HepG2 (cell line): ENCODE results near the gene SYNGAP1. TPM values are rescaled to one million over a fixed set of nuclear protein-coding genes. Genes with fewer than 3 reads are reported as not detected.

Experiments
- CSRNP1 ChIP-seq: sonication (generic); formaldehyde crosslinking; IDR thresholded peaks from 2 replicates; pipeline ENCODE4 v1.8.1; 2023; ENCODE audit warnings: mild to moderate bottlenecking, missing genetic modification reagents
- DPF2 ChIP-seq: sonication (generic); formaldehyde crosslinking; IDR thresholded peaks from 2 replicates; pipeline ENCODE4 v1.4.0; 2020; ENCODE audit warnings: mild to moderate bottlenecking, low read depth, missing genetic modification reagents, borderline replicate concordance
- FOXO1 ChIP-seq: sonication (generic); formaldehyde crosslinking; IDR thresholded peaks from 2 replicates; pipeline ENCODE4 v1.4.0; 2020; ENCODE audit warnings: missing genetic modification reagents
- GATAD2A ChIP-seq: IDR thresholded peaks from 2 replicates; pipeline ENCODE4 v1.6.1; 2016
- GPN1 ChIP-seq: sonication (generic); formaldehyde crosslinking; IDR thresholded peaks from 2 replicates; pipeline ENCODE4 v1.5.1; 2020; ENCODE audit warnings: missing genetic modification reagents, borderline replicate concordance
- HHEX ChIP-seq: IDR thresholded peaks from 2 replicates; pipeline ENCODE4 v1.6.1; 2016; ENCODE audit warnings: control low read depth
- HMGXB3 ChIP-seq: sonication (generic); formaldehyde crosslinking; IDR thresholded peaks from 2 replicates; pipeline ENCODE4 v1.4.0; 2020; ENCODE audit warnings: missing genetic modification reagents, borderline replicate concordance
- ISX ChIP-seq: sonication (generic); formaldehyde crosslinking; conservative IDR thresholded peaks from 2 replicates; pipeline ENCODE4 v1.5.0; 2020; ENCODE audit warnings: missing genetic modification reagents
- KLF6 ChIP-seq: IDR thresholded peaks from 2 replicates; pipeline ENCODE4 v1.8.0; 2016; ENCODE audit warnings: missing biosample characterization, missing genetic modification reagents
- MEF2D ChIP-seq: sonication (generic); formaldehyde crosslinking; IDR thresholded peaks from 2 replicates; pipeline ENCODE4 v1.5.1; 2020; ENCODE audit warnings: mild to moderate bottlenecking, missing genetic modification reagents
- NCOA1 ChIP-seq: sonication (generic); formaldehyde crosslinking; IDR thresholded peaks from 2 replicates; pipeline ENCODE4 v1.9.0; 2021; ENCODE audit warnings: missing genetic modification reagents
- ZFP36L1 ChIP-seq: sonication (generic); formaldehyde crosslinking; IDR thresholded peaks from 2 replicates; pipeline ENCODE4 v1.8.0; 2022; ENCODE audit warnings: mild to moderate bottlenecking, missing genetic modification reagents, moderate library complexity
- ZNF263 ChIP-seq: sonication (generic); formaldehyde crosslinking; IDR thresholded peaks from 2 replicates; pipeline ENCODE4 v1.4.0; 2020; ENCODE audit warnings: missing genetic modification reagents
- ZNF280B ChIP-seq: sonication (generic); formaldehyde crosslinking; IDR thresholded peaks from 2 replicates; pipeline ENCODE4 v1.5.0; 2020; ENCODE audit warnings: missing genetic modification reagents, mild to moderate bottlenecking, borderline replicate concordance
- ZNF292 ChIP-seq: sonication (generic); formaldehyde crosslinking; IDR thresholded peaks from 2 replicates; pipeline ENCODE4 v1.8.1; 2022; ENCODE audit warnings: mild to moderate bottlenecking, low read depth, missing genetic modification reagents, borderline replicate concordance
- ZNF350 ChIP-seq: sonication (generic); formaldehyde crosslinking; IDR thresholded peaks from 2 replicates; pipeline ENCODE4 v1.4.0; 2020; ENCODE audit warnings: mild to moderate bottlenecking, low read depth, missing genetic modification reagents, borderline replicate concordance
- ZNF710 ChIP-seq: sonication (generic); formaldehyde crosslinking; IDR thresholded peaks from 2 replicates; pipeline ENCODE4 v1.5.0; 2020; ENCODE audit warnings: mild to moderate bottlenecking, missing genetic modification reagents, borderline replicate concordance
- ZNF792 ChIP-seq: IDR thresholded peaks from 2 replicates; pipeline ENCODE4 v1.6.1; 2016
- polyA plus RNA-seq, 8 experiments: library from polyadenylated mRNA; depleted of rRNA in 3 of 8; stranded (reverse) in 7 of 8; unstranded in 1 of 8; fragments of >200 nt; fragmentation: Illumina TruSeq in 4 of 8; extraction: Trizol in 4 of 8; gene quantifications; 2 replicates each; pipeline versions ENCODE4 v1.2.1 to v1.2.3, GENCODE V29; 2011 to 2016; ENCODE audit warnings: low read depth in 4 of 8, missing spikeins in 1 of 8, mixed read lengths in 1 of 8; ENCODE audit not compliant: insufficient read depth in 1 of 8
- total RNA-seq, 5 experiments: library from RNA; depleted of rRNA; stranded (reverse); fragments of >200 nt; fragmentation: Illumina TruSeq; extraction: Trizol; gene quantifications; 2 replicates each; pipeline ENCODE4 v1.2.3, GENCODE V29; 2016; ENCODE audit warnings: low read depth in 1 of 5
- TF ChIP-seq, protein P1 (sequence below): sonication (generic); formaldehyde crosslinking; IDR thresholded peaks from 2 replicates; pipeline ENCODE4 v1.8.0; 2022; ENCODE audit warnings: missing genetic modification reagents, mild to moderate bottlenecking, inconsistent platforms, borderline replicate concordance

SYNGAP1 gene
- total and polyA plus RNA-seq, 2 of the 13 experiments (the other 11 are each of a cell fraction or from before 2014, with no cell fraction given), result 0.75 to 1.1 TPM

DNA sequence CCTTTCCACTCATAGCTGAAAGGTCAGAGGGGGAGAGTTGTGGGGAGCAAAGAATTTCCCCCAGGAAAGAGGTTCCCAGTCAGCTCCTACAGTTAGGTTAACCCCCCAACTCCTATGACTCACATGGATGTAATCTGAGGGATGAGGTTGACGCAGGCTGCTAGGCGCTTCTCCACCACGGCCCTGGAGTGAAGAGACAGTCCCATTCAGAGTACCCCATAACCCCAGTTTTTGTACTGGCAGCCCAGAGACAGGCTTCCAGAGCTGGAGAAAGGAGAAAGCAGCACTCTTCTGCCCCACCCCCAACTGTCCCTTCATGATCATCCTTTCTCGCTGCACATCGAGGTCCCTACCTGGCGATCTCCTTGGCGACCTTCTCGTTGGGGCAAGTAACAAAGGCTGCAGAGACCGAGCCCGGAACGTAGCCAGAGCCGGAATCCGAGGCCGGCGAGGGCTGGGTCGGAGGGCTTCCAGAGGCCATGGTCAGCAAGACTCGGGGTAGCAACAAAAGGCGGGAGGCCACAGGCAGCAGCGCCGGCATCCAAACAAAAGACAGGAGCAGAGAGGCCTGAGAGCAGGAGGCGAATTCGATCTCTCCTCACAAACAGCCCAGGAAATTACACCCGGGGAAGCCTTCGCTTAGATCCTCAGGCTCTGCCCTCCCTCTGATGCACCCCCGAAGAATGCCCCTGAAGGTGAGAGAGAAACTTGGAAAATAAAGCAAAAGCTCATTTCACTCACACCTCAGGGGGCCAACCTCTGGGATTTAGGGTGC, 2.5 kb upstream of the SYNGAP1 start (continued):
- TF ChIP-seq ZNF710 (CRISPR knock-in tag) (0 out of 2 replicates have a peak, but pooled peaks have one; percentile 26), DPF2 (no peak), ZNF263 (CRISPR knock-in tag) (no peak), HHEX (CRISPR knock-in tag) (no peak), ZNF792 (no peak), ZFP36L1 (CRISPR knock-in tag) (no peak), NCOA1 (CRISPR knock-in tag) (0 out of 2 replicates have a peak, but pooled peaks have one; percentile 0), ZNF292 (0 out of 2 replicates have a peak, but pooled peaks have one; percentile 11), KLF6 (CRISPR knock-in tag) (no peak), GPN1 (CRISPR knock-in tag) (no peak), HMGXB3 (no peak), ZNF280B (CRISPR knock-in tag) (peak; percentile 7; the same call in 1 of the 2 replicates), FOXO1 (CRISPR knock-in tag) (no peak), GATAD2A (CRISPR knock-in tag) (no peak), CSRNP1 (CRISPR knock-in tag) (no peak), MEF2D (CRISPR knock-in tag) (no peak), ISX (no peak), ZNF350 (no peak)
- TF ChIP-seq, protein P1, sequence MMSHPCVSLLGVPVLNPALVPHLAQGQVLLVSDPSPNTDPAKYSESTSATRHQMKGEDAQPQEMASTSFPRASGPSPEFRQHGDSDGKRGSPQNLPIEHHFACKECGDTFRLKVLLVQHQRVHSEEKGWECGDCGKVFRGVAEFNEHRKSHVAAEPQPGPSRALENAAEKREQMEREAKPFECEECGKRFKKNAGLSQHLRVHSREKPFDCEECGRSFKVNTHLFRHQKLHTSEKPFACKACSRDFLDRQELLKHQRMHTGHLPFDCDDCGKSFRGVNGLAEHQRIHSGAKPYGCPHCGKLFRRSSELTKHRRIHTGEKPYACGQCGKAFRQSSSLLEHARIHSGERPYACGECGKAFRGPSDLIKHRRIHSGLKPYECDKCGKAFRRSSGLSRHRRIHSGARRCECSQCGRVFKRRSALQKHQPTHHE (CRISPR knock-in tag), result no peak
